Colonic mucosa (tissue), 4 donors: ENCODE results near the gene ATF7IP2. TPM values are rescaled to one million over a fixed set of nuclear protein-coding genes. Genes with fewer than 3 reads are reported as not detected.

Experiments
- DNase-seq: peaks from one replicate; pipeline ENCODE4 v3.0.0-alpha.2; 2020
- H3K27ac ChIP-seq: fragments of 200-600 bp; one replicate; pipeline ENCODE4 v1.8.0; 2021
- H3K27me3 ChIP-seq: fragments of 200-600 bp; one replicate; pipeline ENCODE4 v1.8.0; 2021
- H3K36me3 ChIP-seq: fragments of 200-600 bp; one replicate; pipeline ENCODE4 v1.8.0; 2021
- H3K4me1 ChIP-seq: fragments of 200-600 bp; one replicate; pipeline ENCODE4 v1.8.0; 2021; ENCODE audit warnings: mild to moderate bottlenecking
- H3K4me3 ChIP-seq: fragments of 200-600 bp; one replicate; pipeline ENCODE4 v1.8.0; 2021
- H3K9ac ChIP-seq, 2 donors: one replicate each; pipeline ENCODE4 v1.7.0; 2013; ENCODE audit warnings: control low read depth in 2 of 2, low read depth in 2 of 2, low read length in 2 of 2
- H3K9me3 ChIP-seq: fragments of 200-600 bp; one replicate; pipeline ENCODE4 v1.8.0; 2021
- CTCF ChIP-seq: fragments of 200-600 bp; IDR thresholded peaks from one replicate; pipeline ENCODE4 v1.8.0; 2022; ENCODE audit warnings: antibody characterized with exemption, mild to moderate bottlenecking
- intact Hi-C: fragments of 100-400 bp; cut with DNase I; formaldehyde crosslinking; loops from one replicate; pipeline ENCODE4 v1.14.1; 2022
- total RNA-seq, 2 donors: library from RNA; stranded (reverse); fragmentation: NEBNext Ultra II Directional in 1 of 2; extraction: Animal tissue kit (Norgen Biotek cat#: 25700) in 1 of 2; gene quantifications; one replicate each; pipeline ENCODE4 v1.2.1, GENCODE V29; 2021
- donor health status: healthy.
- donor health status: DM: no; HTN: no; CAD: no.
- donor health status: DM: no; HTN: no; CAD: no.

The ATF7IP2 gene
- total RNA-seq, 2 donors from 2014 or later, result 5.8 to 14.5 TPM

- H3K27me3 ChIP-seq, result no peaks in the 10 kb centered on the region
- no peak overlapping the region for H3K4me3 ChIP-seq
- DNase-seq, result no peak
- H3K4me1 ChIP-seq, result no peaks in the 10 kb centered on the region
- H3K9ac ChIP-seq, result no peak overlapping the region
- H3K36me3 ChIP-seq, result no peaks in the 10 kb centered on the region
- no peak overlapping the region for H3K27ac ChIP-seq
- no peak for TF ChIP-seq CTCF
- no peaks in the 10 kb centered on the region for H3K9me3 ChIP-seq
- intact Hi-C loops, result no loop called here
These were observed 99.3 kb downstream of the ATF7IP2 start for GRCh38 chr16:10485159-10485558.

GRCh38 chr16:10485698-10486382, 100.0 kb downstream of the ATF7IP2 start:
- intact Hi-C loops, result no loop called here
- H3K27me3 ChIP-seq, result no peaks in the 10 kb centered on the region

GRCh38 chr16:10490141-10490540, 104.3 kb downstream of the ATF7IP2 start:
- intact Hi-C loops, result no loop called here
- TF ChIP-seq CTCF, result no peak
- DNase-seq, result no peak
- Histone ChIP-seq H3K4me3 (no peak overlapping the region), H3K27me3 (no peaks in the 10 kb centered on the region), H3K27ac (no peak overlapping the region), H3K9ac (no peak overlapping the region), H3K36me3 (no peaks in the 10 kb centered on the region), H3K4me1 (no peaks in the 10 kb centered on the region), H3K9me3 (no peaks in the 10 kb centered on the region)

More at GRCh38 chr16:10485698-10486382, 100.0 kb downstream of the ATF7IP2 start:
- DNase-seq, result no peak
- TF ChIP-seq CTCF, result no peak
- H3K9me3 ChIP-seq, result no peaks in the 10 kb centered on the region
- H3K4me3 ChIP-seq, result no peak overlapping the region
- H3K36me3 ChIP-seq, result no peaks in the 10 kb centered on the region
- no peak overlapping the region for H3K27ac ChIP-seq
- no peaks in the 10 kb centered on the region for H3K4me1 ChIP-seq
- no peak overlapping the region for H3K9ac ChIP-seq

GRCh38 chr16:10493276-10493675, 107.4 kb downstream of the ATF7IP2 start:
- Histone ChIP-seq H3K36me3 (no peaks in the 10 kb centered on the region), H3K27ac (no peak overlapping the region), H3K4me3 (no peak overlapping the region), H3K4me1 (no peaks in the 10 kb centered on the region), H3K9me3 (no peaks in the 10 kb centered on the region), H3K9ac (no peak overlapping the region), H3K27me3 (no peaks in the 10 kb centered on the region)
- intact Hi-C loops, result no loop called here
- no peak for DNase-seq
- no peak for TF ChIP-seq CTCF

GRCh38 chr16:10494343-10495030, 108.6 kb downstream of the ATF7IP2 start:
- intact Hi-C loops, result no loop called here
- no peak overlapping the region for H3K9ac ChIP-seq
- no peak overlapping the region for H3K4me3 ChIP-seq
- no peaks in the 10 kb centered on the region for H3K36me3 ChIP-seq
- H3K4me1 ChIP-seq, result no peaks in the 10 kb centered on the region
- no peak for DNase-seq
- no peaks in the 10 kb centered on the region for H3K9me3 ChIP-seq
- no peak for TF ChIP-seq CTCF
- H3K27me3 ChIP-seq, result no peaks in the 10 kb centered on the region
- H3K27ac ChIP-seq, result no peak overlapping the region
